GM21737 (cell line): ENCODE data around the gene OPTC.
"Not testable (repeated sequence)": the region's sequence is repeated elsewhere in the genome, so short reads cannot be mapped to it uniquely, and the experiment has no call there.

ENCODE experiments used
- ATAC-seq: cut with Tn5 transposase; IDR thresholded peaks from one replicate; pipeline ENCODE4 v1.9.1; 2021; ENCODE audit warnings: mild to moderate bottlenecking, moderate library complexity; ENCODE audit not compliant: unreplicated experiment

The OPTC gene

GRCh38 chr1:203465146-203465798, 28.7 kb upstream of the OPTC start:
- no peak for ATAC-seq

DNA sequence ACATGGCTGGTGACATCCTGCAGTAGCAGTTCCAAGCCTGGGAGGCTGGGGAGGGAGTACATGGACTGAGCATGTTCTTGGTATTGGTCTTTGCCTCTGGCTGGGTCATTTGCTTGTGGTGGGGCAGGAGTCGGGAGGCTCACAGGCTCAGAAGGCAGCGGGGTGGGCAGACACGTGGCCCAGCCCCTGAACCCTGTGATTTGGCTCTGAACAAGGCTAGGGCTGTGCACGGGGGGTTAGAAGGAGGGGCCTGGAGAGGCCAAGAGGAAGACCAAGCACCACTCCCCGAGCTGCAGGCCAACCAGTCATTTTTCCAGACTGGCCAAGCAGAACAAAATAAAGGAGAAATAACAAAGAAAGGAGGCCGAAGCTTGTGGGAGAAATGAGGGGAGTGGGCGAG, 28.0 kb upstream of the OPTC start:
- ATAC-seq: no peak

- ATAC-seq: not testable (repeated sequence)
These were observed 26.9 kb upstream of the OPTC start for GRCh38 chr1:203466906-203467549.

GRCh38 chr1:203467550-203467921, 26.4 kb upstream of the OPTC start:
- no peak for ATAC-seq

DNA sequence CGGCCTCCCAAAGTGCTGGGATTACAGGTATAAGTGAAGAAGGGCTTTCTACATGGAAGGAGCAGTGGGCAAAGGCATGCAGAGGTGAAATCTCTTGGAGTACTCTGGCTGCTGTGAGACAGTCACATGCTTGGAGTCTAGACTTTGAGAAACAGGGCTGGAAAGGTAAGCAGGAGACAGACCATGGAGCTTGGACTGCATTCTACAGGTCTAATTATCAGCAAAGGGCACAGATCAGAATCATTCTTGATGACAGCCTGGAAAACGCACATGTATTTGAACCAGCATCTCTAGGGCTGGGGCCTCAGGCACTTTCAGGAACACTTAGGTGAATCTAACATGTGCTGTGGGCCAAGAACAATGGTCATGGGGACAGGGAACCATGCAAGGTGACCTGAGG, 25.6 kb upstream of the OPTC start:
- no peak for ATAC-seq

GRCh38 chr1:203470240-203470639, 23.7 kb upstream of the OPTC start:
- no peak for ATAC-seq

DNA sequence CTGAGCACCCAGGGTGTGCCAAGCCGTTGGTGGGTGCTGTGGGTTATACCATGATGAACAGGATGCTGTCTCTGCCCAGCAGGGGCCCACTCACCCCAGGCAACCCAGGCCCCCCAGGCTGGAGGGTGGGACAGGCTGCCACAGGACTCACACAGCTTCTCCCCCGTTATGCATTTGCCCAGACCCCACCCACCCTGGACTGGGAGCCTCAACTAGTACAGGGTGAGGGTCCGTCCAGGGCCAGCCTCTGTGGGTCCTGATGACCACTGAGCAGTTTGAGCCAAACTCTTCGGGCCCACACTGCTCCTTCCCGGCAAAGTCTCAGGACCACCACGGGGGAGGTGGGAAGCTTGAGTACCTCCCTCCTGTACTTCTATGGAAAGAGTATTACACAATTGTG, 22.1 kb upstream of the OPTC start:
- no peak for ATAC-seq

DNA sequence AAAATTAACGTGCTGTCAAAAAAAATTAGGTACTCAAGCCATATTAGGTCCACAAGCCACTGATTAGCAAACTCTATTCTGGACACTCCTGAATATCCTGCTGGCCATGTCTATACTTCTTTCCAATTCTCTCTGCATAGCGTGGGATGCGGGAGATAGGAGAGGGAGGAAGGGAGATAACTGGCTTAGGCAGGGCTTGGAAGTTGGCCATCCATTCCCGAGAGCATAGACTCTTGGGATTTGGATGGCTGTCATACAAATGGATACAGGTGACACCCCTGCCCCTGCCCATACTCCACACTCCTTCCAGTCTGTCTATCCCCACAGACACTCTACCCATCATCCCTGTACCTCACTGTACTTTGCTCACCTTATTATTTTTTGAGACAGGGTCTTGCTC, 20.7 kb upstream of the OPTC start:
- no peak for ATAC-seq

GRCh38 chr1:203473781-203474305, 20.1 kb upstream of the OPTC start:
- no peak for ATAC-seq

- ATAC-seq: no peak
These were observed 18.7 kb upstream of the OPTC start, which contains the start of gene PRELP for GRCh38 chr1:203475012-203475981. PRELP (plus strand) TSS chr1:203475806; CDS start chr1:203483185, 7,379 bp downstream.

DNA sequence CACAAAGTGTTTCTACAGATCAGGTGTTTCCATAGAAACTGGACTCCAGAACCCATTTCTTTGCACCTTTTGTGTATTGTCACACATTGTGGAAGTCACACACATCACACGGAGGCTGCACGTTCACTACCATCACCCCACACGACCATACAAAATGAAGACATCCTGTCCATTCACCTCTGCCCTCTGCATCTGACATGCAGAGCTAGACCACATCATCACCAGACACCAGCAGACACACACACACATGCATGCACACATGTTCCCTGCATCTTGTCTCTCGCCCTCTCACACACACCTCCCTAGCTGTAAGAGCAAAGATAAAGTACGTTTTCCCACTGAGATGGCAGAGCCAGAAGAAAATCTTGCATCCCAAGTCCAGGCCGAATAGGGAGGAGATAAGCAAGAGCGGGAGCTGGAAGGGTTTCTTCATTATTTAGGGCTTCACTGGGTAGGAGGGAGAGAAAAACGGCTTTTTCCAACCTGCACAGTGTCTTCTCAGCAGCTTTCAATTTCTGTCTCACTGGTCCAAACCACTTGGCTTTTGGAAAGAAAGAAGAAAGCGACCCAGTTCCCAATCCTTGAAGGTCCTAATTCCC, 17.6 kb upstream of the OPTC start:
- ATAC-seq: no peak

DNA sequence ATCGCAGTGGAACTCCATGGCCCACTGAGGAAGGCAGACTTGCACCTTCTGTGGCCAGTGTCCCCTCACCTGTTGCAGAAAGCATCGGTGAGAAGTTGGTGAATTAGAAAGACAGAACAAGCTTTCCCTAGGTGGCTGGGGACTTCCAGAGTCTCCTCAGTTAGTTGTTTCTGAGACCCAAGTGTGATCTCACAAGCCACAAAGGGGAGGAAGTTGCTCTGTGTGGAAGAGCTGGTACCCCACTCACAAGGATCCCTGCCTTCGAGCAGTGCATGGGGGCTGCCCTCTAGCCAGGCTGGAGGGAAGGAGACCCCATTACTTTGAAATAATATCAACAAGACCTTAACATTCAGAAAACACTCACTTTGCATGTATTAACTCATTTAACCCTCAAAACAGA, 16.2 kb upstream of the OPTC start:
- ATAC-seq: no peak

GRCh38 chr1:203478231-203478630, 15.7 kb upstream of the OPTC start:
- no peak for ATAC-seq

DNA sequence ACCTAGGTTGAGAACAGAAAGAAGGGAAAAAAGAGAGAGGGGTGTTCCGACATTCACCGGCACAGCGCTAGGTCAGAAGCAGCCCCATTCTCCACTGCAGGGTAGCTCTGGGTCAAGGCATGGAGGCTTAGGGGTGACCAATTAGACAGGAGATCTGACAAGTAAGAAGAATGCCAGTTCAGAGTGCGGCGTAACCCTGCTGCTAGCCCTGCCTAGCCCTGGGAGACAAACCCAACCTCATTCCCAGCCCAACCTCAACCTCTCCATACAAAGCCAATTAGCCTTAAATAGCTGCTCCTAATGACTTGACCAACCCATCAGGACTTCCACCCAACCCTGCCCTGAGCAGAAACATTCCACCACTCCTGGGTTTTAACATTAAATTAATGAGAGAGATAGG, 15.0 kb upstream of the OPTC start:
- ATAC-seq: no peak

- ATAC-seq: no peak
These were observed 14.3 kb upstream of the OPTC start for GRCh38 chr1:203479646-203480045.

DNA sequence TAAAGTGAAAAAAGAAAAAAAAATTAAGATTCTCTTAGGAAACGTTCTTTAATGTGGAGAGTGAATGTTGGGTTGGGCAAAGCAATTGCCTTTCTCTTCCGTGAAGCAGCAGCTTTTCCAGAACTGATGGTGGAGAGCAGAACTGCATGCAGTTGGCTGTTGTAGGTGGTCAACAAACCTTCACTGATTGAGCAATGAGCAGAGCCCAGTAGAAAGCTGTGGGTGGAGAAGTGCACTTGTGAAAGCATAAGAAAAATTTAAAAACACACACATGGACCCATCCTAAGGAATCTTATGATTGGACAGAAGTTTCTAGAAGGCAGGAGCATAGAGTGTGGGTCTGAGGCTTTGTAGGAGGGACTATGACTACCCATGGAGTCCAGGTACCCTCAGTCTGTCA, 13.9 kb upstream of the OPTC start:
- ATAC-seq: no peak

- no peak for ATAC-seq
These were observed 13.3 kb upstream of the OPTC start for GRCh38 chr1:203480525-203481084.

- no peak for ATAC-seq
These were observed 12.8 kb upstream of the OPTC start for GRCh38 chr1:203481196-203481595.

GRCh38 chr1:203486618-203487370, 7.2 kb upstream of the OPTC start:
- no peak for ATAC-seq

- no peak for ATAC-seq
These were observed 5.4 kb upstream of the OPTC start for GRCh38 chr1:203488539-203488938.
